ENCODE results near the gene SPATA16.
"Not testable (repeated sequence)": the region's sequence is repeated elsewhere in the genome, so short reads cannot be mapped to it uniquely, and the experiment has no call there.

Gene SPATA16

DNA sequence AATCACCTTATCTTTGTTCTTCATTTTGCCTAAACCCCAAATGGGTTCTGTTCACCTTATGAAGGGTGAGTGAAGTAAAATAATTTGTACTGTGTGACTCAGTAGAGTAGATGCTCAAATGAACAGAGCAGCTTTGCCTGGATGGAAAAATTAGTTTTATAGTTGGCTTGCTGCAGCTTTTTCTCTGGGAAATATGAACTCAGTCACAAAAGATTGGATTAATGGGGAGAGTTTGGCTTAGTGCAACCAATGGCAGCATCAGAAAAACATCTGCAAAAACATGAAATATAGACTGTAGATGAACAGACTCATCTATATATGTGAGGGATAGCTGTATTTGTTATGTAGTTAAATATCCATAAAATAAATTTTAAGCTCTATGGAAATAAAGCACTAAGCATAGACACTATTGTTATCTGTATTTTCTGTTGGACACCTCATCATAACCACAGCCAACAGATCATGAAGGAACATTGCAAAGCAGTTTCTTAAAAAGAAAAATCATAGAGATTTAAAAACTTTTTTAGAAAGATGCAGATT is 209.2 kb downstream of the SPATA16 start:
- no peak for DNase-seq

DNA sequence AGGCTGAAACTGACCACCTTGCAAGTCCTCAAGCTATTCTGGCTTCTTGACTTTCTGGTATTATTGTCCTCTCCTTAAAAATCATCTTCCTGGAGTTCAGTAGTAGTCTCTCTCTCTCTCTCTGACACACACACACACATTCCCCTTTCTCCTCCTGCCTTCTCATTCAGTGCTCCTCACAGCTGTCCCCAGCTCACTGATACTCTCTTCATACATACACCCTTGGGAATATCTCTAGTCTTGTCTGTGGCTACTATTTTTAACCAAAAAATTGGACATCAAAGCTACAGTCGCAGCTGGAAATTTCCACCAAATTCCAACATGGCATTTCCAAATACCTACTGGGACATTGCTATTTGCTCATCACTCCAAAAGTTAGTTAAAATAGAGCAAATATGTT is 211.6 kb downstream of the SPATA16 start:
- no peak for DNase-seq

DNA sequence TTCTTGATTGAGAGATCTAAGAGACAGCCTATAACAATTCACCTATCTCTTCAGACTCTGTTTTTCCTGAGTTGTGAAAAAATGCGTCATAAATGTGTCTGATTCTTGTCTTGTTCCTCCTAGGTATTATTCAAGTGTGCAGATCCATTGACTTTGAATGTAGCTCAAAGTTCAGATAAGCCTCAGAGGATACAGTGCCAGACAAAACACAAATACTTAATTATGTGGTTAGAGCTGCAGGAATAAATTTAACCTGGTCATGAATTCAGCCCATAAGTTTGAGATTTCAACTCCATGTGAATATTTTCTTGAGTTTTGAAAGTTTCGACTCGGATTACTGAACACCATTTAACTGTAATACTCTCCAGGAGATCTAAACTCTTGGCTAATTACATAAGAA is 216.5 kb downstream of the SPATA16 start:
- no peak for DNase-seq

DNA sequence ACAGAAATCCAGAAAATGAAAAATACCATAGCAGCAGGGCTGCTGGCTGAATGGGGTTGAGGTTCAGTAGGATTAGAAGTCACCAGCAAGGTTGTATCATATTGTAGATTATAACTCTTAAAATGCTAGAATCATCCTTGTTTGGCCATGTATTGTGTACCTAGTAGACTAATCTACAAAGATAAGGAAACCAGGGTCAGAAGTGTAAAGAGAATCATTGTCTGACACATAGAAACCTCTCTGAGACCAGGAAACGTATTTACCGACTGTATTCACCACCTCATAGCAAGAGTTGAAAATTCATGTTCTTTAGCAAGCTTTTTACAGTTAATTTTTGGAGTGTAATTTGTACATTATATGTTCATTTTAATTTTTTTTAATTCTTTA is 221.7 kb downstream of the SPATA16 start:
- DNase-seq: no peak

DNA sequence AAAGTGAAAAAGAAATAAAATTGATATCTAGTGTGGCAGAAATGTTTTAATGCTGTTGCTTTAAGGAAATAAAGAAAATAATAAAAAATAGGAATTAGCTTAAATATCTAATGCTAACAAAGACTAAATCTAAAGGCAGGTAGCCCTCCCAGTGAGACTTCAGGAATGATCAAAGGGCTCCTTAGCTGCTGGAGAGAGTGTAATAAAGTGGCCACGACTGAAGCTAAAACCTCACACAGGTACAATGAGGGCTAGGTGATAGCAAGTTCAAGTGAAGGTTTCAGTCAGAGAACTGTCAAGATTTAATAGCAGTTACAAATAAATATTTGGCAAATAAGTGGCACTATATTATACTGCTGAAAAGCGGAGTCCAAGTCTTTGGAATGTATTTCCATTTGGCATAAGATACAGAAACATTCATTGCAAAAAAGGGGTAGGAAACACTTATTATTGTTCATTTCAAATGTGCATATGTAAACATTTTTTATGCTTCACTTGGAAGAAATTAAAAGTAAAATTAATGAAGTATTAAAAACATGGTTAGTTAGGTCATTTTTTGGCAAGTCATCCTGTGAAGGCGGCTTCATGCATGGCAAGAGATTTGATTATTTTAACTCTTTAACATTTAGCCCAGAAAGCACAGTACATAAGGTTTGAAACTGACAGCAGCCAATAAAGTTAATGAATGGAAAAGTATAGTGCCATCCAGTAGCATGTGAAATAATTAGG is 222.3 kb downstream of the SPATA16 start:
- DNase-seq: no peak

DNA sequence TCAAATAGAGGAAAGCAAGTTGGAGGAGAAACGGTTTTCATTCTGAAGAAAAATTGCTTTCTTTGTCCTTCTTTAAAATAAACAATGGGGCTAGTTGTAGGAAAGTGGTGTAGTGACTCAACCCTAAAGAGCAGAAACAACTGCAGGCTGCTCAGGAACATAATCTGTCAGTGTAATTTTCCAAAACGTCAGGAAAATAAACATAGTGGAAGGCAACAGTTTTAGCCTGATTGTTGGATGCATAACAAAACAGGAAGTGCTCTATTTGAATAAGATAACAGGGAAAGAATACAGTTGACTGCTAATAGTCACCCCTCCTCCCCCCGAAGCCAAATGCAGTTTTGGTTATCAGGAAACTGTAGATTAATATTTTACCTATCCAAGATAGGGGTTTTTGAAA is 222.9 kb downstream of the SPATA16 start:
- no peak for DNase-seq

DNA sequence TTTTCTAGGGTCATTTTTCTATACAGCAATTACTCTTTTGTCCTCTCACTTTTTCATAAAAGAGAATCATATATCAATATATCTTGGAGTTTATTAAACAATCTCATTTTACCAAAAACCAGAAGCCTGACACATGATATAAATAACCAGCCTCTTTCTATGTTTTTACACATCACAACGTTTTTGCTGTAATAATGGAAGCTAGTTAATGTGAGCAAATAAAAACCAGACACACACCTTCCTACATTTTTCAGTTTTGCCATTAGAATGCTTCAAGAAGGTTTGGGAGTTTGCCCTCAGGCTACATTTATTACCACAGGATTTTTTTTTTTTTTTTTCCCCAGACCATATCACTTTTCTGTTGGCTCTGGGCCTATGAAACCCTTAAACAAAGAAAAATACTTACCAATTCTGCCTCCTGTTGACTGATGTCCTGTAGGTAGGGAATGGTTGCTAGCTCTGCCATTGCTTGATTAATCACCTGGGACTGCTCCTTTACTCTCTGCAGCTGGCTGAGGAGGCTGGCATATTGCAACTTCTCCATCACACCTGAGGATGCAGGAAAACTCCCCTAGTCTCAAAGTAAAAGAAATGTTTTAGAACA is 225.0 kb downstream of the SPATA16 start:
- no peak for DNase-seq

DNA sequence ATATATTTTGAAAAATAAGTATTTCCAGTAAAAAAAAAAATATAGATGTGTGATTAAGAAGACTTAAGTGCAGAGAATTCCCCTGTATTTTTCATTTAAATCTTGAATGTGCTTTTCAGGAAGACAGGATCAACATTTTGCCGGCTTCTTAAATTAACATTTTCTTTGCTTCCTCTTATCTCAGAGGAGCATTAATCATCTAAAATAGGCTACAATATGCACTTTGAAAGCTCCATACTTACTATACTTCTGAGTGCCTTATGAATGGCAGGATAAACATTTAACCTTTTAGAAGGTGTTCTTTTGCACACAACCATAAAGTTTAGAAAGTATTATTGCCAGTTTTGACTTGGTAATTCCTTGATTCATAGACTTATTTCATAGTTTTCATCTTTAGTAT is 226.2 kb downstream of the SPATA16 start:
- no peak for DNase-seq

DNA sequence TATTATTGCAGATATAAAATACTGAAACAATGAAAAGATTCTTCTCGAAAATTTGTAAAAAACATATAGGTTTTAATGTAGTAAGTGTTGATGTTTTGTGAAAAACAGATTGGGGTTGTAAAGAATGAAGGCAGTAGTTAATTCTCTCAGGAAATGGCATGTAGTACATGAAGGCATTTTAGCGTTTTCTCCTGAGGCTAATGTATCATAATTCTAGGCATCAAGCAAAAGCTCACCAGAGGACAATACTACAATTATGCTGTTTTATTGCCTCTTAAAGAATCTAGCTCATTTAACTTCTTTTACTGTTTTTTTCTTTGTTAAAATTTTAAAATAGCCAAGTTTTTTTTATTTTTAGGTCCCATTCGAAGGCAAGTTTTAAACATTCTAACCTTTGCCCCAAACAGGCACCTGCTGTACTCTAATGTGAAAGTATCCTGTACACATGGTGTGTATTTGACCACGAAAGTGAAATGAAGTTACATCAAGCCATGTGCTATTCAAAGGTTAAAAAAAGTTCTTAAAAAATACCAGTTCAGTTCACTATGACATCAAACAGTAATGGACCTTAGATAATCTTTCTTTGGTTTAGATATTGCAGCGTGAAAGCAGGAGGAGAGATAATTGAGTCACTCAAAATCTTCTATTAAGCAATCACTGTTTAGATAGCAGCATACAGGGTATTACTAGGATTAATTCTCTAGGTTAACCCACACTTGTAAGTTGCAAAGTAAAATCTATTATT is 227.0 kb downstream of the SPATA16 start:
- DNase-seq: no peak

DNA sequence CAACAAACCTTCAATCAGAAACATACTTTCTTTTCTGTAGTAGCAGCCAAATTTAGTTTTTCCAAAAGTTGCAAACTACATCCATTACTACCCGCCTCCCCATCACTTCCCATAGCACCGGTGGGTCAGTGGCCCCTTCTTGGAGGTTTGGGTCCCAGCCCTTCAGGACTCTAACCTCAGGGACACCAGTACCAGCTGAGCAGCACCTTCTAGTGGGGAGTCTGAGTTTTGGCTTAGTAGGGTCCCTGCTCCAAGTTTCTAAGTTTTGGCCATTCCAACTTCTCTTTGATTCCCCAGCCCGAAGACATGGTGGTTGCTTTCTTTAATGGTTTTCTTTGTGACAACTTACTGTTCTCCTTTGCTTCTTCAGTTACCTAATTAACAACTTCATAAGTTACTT is 229.9 kb downstream of the SPATA16 start:
- no peak for DNase-seq

DNA sequence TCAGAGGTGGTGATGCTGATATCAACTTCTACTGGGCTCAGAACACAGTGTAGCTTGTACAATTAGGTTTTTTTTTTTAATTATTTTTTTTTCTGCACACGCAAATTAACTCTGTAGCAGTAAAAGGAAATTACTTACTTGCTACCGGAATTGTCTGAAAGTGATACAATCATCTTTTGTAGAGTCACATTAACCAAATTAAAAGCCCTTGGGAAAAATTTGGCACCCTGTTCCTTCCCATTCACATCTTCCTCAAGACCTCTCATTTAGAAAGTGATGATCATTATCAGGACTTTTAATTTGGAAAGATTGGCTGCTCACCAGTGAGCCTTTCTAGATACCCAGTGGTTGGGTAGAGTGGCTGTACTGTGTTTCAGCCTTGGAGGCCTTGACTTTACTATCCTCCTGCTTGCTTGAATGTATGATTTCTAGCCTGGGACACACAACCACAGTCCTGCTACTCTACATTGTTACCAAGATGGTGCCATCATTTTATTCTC is 232.2 kb downstream of the SPATA16 start:
- no peak for DNase-seq

DNA sequence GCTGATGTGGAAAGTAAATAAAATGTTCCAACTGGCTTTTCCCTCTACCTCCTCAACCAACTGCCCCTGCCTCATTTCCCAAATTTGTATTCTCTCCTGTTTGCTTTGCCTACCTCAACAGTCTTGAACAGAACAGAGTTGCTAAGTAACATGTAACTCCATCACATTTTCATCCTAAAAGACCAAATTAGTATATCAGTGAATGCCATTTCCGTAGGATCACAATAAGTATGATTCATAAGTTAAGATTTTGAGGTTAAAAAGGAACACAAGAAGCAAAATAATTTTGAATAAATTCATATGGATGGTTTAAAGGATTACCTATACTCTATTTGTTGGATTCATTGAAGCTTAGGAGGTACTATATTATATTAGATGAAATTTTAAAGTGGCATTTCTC is 235.6 kb downstream of the SPATA16 start:
- DNase-seq: no peak

DNA sequence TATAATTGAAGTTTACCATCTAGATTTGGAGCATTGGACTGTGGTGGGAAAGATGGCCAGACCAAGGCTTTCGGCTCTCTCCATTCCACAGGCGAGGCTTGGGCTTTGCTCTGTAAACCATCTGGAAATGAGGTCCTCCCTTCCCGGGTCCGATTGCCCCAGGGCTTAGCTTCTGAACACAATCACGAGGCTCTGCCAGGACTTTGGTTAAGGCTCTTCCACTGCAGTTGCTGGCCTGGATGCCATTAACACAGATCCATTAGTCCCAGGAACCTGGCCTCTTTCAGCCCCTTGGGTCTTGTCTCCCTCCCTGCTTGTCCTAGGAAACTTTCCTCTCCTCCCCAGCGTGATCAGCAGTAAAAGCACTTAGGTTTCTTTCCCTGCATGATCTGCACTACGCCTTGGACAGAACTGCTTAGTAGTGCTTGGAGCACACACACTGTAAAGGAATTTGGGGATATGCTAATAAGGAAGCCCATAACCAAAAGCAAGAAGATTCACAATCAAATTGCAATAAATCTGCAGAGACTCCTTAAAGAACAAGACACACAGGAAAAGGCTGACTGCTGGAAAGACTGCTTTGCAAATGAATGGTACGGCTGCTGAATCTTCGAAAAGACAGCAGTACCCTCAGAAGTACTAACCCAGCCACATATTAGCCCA is 236.2 kb downstream of the SPATA16 start:
- DNase-seq: no peak

DNA sequence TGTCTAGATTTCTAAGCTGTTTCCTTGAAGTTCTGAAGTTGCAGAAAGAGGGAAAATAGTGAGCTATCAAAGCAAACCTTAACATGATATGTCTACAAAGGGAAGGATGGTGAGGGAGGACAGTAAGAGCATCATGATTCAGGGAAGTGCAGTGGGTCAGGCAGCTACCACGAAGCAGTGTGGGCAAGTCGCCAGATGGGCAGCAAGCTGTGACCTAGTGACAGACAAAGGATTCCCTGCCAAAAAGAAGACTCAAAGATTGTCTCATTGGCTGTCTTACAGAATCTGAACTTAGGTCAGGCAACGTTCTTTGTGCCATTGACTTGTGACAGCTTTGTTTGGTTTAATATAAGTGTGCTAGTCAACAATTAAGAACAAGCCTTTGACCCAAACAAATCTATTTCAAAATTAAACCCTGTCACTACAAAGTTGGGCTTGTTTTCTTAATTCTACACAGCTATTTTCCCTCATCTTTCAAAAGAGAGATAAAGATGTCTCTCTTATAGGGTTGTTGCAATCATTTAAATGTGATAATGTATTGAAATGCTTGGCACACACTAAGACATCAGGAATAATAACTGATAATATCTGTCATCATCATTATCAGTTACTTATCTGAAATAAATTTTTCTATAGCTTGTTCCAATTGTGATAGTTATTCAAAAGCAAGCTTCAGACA is 237.3 kb downstream of the SPATA16 start:
- DNase-seq: no peak

DNA sequence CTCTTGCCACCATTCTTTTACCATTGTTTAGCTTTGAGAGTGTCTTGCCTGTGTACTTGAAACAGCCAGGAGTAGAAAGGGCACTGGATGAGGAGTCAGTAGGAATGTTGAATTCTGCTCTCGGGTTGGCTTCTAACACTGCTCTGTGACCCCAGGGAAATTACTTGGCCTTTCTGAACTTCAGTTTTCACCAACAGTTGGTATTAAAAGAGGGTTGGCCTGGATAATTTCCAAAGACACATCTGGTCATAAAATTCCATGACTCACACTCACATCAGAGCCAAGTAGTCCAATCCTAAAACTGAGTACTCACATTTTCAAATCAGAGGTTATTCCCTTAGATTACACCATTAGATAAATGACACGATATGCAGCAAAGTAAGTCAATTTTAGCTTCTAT is 248.9 kb downstream of the SPATA16 start:
- DNase-seq: no peak

DNA sequence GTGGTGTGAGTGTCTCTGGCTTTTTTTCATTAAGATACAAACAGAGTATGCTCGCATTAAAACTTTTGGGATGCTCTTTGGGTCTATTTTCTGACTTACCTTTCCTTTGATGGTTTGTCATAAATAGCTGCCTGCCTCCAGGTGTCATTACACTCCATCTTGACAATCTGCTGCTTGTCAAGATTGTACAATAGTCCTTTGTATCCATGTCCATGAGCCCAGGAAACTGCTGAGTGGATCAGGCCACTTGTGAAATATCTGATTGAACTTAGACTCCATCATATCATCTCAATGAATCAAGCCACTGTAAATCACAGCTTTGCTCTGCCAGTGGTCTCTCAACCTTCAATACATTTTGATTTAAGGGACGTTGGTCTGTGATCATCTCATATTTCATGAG is 255.3 kb downstream of the SPATA16 start:
- DNase-seq: no peak

DNA sequence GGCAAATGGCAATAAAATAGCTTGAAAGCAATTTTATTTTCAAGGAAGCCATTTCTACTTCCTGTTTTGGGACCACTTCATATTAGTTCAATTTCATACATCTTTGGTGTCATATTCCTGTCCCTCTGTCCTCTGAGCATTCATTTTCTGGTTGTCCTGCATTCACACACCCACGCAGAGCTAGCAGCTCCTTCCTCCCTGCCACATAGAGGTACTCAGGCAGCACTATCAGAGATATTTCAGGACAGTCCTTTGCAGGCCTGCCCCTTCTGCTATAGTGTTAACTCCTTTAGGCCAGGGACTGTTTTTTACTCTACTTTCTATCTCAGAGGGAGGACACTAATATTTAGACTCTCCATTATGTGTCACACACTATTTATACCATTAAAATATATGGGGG is 258.5 kb downstream of the SPATA16 start:
- DNase-seq: no peak

DNA sequence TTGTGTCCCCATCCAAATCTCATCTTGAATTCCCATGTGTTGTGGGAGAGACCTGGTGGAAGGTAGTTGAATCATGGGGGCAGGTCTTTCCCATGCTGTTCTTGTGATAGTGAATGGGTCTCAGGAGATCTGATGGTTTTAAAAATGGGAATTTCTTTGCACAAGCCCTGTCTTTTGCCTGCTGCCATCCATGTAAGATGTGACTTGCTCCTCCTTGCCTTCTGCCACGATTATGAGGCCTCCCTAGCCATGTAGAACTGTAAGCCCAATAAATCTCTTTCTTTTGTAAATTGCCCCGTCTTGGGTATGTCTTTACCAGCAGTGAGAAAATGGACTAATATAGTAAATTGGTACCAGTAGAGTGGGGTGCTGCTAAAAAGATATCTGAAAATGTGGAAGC is 261.7 kb downstream of the SPATA16 start:
- not testable (repeated sequence) for DNase-seq

DNA sequence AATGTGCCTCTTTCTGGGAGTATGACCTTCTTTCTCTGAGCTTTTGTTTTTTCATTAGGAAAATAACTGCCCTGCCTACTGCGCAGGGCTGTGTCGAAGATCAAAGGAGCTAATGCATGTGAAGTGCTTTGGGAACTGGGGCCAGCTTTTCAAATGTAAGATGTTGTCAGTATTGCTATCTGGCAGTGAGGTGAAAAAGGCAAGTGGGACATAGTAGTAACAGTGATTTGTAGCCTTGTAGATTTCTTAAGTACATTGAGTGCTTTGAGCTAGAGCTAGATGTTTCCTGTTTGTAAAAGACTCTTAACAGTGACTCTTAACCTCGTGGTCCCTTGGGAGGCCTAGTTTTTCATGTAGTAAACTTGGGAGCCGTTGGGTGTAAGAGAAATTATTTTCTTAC is 264.0 kb downstream of the SPATA16 start:
- DNase-seq: no peak

DNA sequence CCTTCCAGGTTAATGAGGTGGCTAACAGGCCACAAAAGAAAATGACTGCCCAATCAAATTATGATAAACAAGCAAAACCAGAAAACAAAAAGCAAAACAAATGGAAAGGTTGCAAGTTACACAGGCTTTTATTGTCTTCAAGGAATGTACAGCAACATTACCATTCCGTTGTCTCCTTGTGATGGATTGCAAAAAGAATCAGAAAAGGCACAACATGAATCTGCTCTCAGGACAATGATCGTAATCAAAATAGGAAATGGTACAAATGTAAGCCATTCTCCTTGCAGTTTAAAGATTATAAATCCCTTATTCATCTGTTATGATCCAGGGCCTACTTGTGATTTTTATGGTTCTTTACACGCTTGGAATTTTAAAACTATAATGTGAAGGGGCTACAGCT is 264.7 kb downstream of the SPATA16 start:
- DNase-seq: no peak

DNA sequence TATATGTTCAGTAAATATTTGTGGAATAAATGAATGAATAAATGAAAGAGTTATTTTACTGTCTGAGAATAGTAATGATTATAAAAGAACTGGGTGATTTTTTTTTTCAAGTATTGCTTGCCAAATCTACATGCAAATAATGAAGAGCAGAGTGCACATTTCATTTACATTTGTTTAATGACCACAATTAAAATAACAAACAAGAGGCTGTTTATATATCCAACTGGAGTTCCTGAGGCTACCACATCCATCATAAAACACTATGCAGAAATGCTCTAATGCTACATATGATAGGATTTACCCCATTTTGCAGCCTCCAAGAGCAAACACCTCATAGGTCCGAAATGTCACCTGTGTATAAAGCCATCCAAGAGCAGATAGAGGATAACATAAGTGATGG is 266.0 kb downstream of the SPATA16 start:
- no peak for DNase-seq

DNA sequence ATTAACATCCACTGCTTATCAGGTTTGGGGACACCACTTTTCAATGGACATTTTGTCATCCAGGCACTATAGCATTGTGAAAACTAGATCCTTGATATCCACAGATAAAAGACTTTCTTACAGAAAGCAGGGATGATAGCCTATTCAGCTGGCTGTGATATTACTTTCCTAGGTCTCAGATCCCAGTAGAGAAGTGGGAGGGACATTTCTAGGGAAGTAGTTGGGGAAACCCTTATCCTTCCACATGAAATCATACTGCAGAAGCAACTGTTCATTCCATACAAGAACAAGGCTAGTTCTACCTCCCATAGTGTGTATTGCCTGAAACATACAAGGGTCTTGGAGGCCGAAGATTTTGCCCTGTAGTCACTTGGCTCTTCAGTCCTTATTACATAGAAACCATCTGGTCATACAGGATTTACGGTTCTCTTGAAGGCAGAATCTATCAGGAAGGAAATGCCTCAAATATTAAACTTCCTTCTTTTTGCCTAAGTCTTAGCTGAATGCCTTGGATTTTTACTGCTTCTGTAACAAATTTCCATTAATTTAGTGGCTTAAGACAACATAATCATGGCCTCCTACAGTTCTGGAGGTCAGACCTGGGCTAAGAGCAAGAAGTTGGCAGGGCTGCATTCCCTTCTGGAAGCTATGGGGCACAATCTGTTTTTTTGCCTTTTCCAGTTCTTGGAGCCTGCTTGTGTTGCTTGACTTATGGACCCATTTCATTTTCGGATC is 271.1 kb downstream of the SPATA16 start:
- no peak for DNase-seq
